Chondrocyte (in vitro differentiated cells): ENCODE data around the gene PCNX2. TPM values are rescaled to one million over a fixed set of nuclear protein-coding genes. Genes with fewer than 3 reads are reported as not detected.

Experiments
- DNase-seq: peaks from one replicate; pipeline ENCODE4 v3.0.0; 2021; ENCODE audit warnings: mixed read lengths, low spot score
- H3K27ac Mint-ChIP-seq: one replicate; pipeline ENCODE4 v1.8.0; 2021; ENCODE audit warnings: mild to moderate bottlenecking, moderate library complexity, mixed read lengths; ENCODE audit not compliant: unreplicated experiment
- H3K27me3 Mint-ChIP-seq: 2 replicates; pipeline ENCODE4 v1.8.0; 2021; ENCODE audit warnings: low read depth, mixed read lengths
- H3K36me3 Mint-ChIP-seq: 2 replicates; pipeline ENCODE4 v1.8.0; 2021; ENCODE audit warnings: low read depth, mixed read lengths
- H3K4me1 Mint-ChIP-seq: 2 replicates; pipeline ENCODE4 v1.8.0; 2021; ENCODE audit warnings: low read depth, mild to moderate bottlenecking, mixed read lengths
- H3K4me3 Mint-ChIP-seq: one replicate; pipeline ENCODE4 v1.8.0; 2021; ENCODE audit warnings: mild to moderate bottlenecking, moderate library complexity, mixed read lengths; ENCODE audit not compliant: unreplicated experiment
- H3K9me3 Mint-ChIP-seq: 2 replicates; pipeline ENCODE4 v1.8.0; 2021; ENCODE audit warnings: low read depth, mixed read lengths
- total RNA-seq: library from RNA; stranded (reverse); gene quantifications from 3 replicates; pipeline ENCODE4 v1.2.1, GENCODE V29; 2021
- TF ChIP-seq, protein P1 (sequence below): fragments of 200-600 bp; sonication (generic); IDR thresholded peaks from 2 replicates; pipeline ENCODE4 v1.5.0; 2021; ENCODE audit warnings: antibody characterized with exemption, mild to moderate bottlenecking, moderate library complexity

PCNX2 gene
- total RNA-seq, 1 donor from 2014 or later, result 9.5 TPM

DNA sequence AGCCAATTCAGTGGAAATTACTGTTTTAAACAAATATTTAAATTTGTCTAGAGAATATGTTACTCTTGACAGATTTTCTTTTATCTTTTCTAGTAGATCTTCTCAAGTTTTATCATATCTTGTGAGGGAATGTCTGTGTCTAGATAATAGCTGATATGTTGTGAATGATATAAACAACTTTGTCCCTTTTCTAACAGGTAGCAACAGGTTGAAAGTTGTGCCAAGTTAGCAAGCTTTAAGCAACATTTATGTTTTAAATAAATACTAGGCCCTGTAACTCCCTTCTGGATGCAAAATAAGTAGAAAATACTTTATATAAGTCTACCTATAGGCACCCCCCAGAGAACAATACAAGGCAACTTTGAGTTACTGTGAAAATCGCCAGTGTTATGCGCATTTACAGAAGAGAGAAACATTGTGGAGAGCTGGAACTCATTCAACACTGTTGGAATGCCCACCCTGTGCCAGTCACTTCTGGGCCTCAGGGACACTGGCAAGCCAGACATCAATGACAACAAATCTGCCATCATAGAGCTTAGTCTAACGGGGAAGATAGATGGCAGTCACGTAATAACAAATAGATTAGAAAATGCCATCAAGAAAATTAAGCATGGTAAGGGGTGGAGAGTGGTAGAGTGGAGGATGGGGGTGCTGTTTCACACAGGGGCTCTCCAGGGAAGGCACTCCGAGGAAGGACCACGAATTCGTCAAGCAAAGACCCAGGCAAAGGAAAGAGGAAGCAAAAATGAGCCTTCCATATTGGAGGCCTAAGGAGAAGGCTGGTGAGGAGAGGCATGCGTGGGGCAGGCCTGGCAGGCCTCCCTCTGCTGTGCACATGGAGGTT lies 36.4 kb upstream of the PCNX2 start:
- Mint-ChIP-seq H3K4me1 (peaks cover 6% of the 10 kb centered on the region), H3K27me3 (peaks cover 30% of the 10 kb centered on the region), H3K4me3 (no peak overlapping the region), H3K36me3 (no peaks in the 10 kb centered on the region), H3K9me3 (no peaks in the 10 kb centered on the region), H3K27ac (no peak overlapping the region)
- TF ChIP-seq, protein P1, sequence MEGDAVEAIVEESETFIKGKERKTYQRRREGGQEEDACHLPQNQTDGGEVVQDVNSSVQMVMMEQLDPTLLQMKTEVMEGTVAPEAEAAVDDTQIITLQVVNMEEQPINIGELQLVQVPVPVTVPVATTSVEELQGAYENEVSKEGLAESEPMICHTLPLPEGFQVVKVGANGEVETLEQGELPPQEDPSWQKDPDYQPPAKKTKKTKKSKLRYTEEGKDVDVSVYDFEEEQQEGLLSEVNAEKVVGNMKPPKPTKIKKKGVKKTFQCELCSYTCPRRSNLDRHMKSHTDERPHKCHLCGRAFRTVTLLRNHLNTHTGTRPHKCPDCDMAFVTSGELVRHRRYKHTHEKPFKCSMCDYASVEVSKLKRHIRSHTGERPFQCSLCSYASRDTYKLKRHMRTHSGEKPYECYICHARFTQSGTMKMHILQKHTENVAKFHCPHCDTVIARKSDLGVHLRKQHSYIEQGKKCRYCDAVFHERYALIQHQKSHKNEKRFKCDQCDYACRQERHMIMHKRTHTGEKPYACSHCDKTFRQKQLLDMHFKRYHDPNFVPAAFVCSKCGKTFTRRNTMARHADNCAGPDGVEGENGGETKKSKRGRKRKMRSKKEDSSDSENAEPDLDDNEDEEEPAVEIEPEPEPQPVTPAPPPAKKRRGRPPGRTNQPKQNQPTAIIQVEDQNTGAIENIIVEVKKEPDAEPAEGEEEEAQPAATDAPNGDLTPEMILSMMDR, result no peak
- no peak for DNase-seq

DNA sequence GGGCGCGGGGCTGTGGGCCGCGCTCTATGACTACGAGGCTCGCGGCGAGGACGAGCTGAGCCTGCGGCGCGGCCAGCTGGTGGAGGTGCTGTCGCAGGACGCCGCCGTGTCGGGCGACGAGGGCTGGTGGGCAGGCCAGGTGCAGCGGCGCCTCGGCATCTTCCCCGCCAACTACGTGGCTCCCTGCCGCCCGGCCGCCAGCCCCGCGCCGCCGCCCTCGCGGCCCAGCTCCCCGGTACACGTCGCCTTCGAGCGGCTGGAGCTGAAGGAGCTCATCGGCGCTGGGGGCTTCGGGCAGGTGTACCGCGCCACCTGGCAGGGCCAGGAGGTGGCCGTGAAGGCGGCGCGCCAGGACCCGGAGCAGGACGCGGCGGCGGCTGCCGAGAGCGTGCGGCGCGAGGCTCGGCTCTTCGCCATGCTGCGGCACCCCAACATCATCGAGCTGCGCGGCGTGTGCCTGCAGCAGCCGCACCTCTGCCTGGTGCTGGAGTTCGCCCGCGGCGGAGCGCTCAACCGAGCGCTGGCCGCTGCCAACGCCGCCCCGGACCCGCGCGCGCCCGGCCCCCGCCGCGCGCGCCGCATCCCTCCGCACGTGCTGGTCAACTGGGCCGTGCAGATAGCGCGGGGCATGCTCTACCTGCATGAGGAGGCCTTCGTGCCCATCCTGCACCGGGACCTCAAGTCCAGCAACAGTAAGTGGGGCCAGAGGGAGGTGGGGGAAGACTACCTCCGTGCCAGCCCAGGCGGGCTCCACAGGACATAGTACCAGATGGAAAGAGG lies 32.8 kb upstream of the PCNX2 start:
- peaks cover 28% of the 10 kb centered on the region for H3K27me3 Mint-ChIP-seq
- H3K36me3 Mint-ChIP-seq, result no peaks in the 10 kb centered on the region
- no peaks in the 10 kb centered on the region for H3K9me3 Mint-ChIP-seq
- no peak for DNase-seq
- TF ChIP-seq, protein P1, result no peak
- H3K4me1 Mint-ChIP-seq, result peaks cover 8% of the 10 kb centered on the region
- H3K27ac Mint-ChIP-seq, result no peak overlapping the region
- H3K4me3 Mint-ChIP-seq, result peak overlapping the region; percentile 46

DNA sequence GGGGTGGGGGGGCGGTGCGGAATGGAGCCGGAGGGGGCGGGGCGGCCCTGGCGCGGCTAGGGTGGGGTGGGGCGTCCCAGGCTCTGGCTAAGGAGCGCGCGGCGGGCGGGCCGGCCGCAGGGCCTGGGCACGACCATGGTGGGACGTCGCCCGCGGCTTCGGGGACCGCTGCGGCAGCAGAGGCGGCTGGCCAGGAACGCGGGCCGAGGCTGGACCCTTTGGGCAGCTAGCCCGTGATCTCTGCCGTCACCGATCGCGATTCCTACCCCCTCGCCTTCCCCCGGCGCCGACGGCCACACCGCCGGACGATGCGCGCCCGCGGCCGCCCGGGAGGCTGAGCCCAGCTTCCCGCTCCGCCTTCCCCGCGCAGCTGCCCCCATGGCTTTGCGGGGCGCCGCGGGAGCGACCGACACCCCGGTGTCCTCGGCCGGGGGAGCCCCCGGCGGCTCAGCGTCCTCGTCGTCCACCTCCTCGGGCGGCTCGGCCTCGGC lies 32.2 kb upstream of the PCNX2 start, which contains the start of gene MAP3K21:
Gene MAP3K21, plus strand, starts transcription at position 74 of the 491 bp plus-strand sequence. Its CDS starts 305 bp downstream, at position 379.
- DNase-seq, result no peak
- Mint-ChIP-seq H3K27ac (no peak within 1 kb of the TSS), H3K4me3 (peak within 1 kb of the TSS; percentile 61), H3K27me3 (peaks cover 32% of the 10 kb centered on the region), H3K4me1 (peaks cover 8% of the 10 kb centered on the region), H3K9me3 (no peaks in the 10 kb centered on the region), H3K36me3 (no peaks in the 10 kb centered on the region)
- TF ChIP-seq, protein P1, result no peak

DNA sequence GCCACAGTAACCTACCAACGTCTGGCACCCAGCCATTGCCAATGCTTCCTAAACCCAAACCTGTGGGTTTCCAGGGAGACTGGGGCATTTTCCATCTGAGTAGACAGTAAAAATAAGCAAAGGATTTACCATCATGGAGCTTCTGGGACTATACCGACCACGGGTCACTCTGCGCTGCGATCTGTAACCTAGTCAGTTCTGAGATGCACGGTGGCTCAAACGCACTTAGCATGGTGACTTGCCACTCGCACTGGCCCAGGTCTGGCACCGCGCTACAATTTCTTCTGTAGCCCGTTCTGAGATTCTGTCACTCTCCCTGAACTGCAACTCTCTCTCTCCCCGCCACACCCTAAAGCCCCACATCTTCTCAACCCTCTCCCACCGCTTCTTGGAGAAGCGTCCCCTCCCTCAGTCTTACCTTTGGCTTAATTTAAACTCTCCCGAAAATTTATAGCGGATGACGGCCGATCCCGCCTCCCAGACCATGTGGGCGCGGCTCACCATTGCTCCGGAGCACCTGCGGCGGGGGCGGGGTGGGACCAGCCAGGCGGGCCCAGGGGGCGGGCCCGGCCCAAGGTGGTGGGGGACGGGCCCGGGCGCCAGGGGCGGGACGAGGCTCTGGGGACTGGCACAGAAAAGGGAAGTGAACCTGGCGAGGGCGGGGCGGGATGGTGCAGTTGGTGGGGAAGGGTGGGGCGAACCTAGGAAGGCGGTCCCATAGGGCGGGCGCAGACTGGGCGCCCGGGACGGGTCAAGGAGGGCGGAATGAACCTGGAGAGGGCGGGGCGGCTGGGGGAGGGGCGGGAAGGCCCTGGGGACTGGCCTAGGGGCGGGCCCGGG lies 31.5 kb upstream of the PCNX2 start:
- peak overlapping the region; percentile 61 for H3K4me3 Mint-ChIP-seq
- H3K36me3 Mint-ChIP-seq, result no peaks in the 10 kb centered on the region
- no peak overlapping the region for H3K27ac Mint-ChIP-seq
- no peaks in the 10 kb centered on the region for H3K9me3 Mint-ChIP-seq
- H3K4me1 Mint-ChIP-seq, result peaks cover 8% of the 10 kb centered on the region
- TF ChIP-seq, protein P1, result no peak
- peaks cover 33% of the 10 kb centered on the region for H3K27me3 Mint-ChIP-seq
- no peak for DNase-seq
